Psoas muscle (tissue), 8 donors: Measurements from ENCODE around the gene SNED1. TPM values are rescaled to one million over a fixed set of nuclear protein-coding genes. Genes with fewer than 3 reads are reported as not detected.
A peak's percentile ranks its signal among the peaks of the same experiment; 100 is the strongest.
"Not testable (repeated sequence)": the region's sequence is repeated elsewhere in the genome, so short reads cannot be mapped to it uniquely, and the experiment has no call there.

Experiments used
- ATAC-seq, 4 donors: fragments of 200-7000 bp; cut with Tn5 transposase; one replicate each; pipeline ENCODE4 v1.9.1; 2020; ENCODE audit warnings: moderate library complexity in 3 of 4, mild to moderate bottlenecking in 2 of 4
- DNase-seq, 2 donors: peaks; one replicate each; pipeline ENCODE4 v3.0.0-alpha.2; 2020
- H3K27ac ChIP-seq: fragments of 200-600 bp; one replicate; pipeline ENCODE4 v1.8.0; 2022
- H3K27me3 ChIP-seq, 3 donors: fragments of 200-600 bp in 1 of 3; one replicate each; pipeline versions ENCODE4 v1.6.1 to v1.8.0; 2013 to 2022; ENCODE audit warnings: low read length in 2 of 3, mild to moderate bottlenecking in 2 of 3, moderate library complexity in 1 of 3; ENCODE audit not compliant: insufficient read depth in 3 of 3
- H3K36me3 ChIP-seq, 2 donors: fragments of 200-600 bp in 1 of 2; one replicate each; pipeline versions ENCODE4 v1.6.1 to v1.8.0; 2013 to 2022; ENCODE audit warnings: low read depth in 1 of 2, mild to moderate bottlenecking in 1 of 2, moderate library complexity in 1 of 2; ENCODE audit not compliant: insufficient read depth in 1 of 2
- H3K4me1 ChIP-seq: fragments of 200-600 bp; one replicate; pipeline ENCODE4 v1.8.0; 2022
- H3K4me3 ChIP-seq: fragments of 200-600 bp; one replicate; pipeline ENCODE4 v1.8.0; 2022; ENCODE audit warnings: mild to moderate bottlenecking
- H3K9me3 ChIP-seq: fragments of 200-600 bp; one replicate; pipeline ENCODE4 v1.8.0; 2022
- WGBS, 3 donors: extraction: QIAGEN DNeasy Blood & Tissue Kit; methylation state at CpG; one replicate each; pipeline versions ENCODE4 v1.1.6 to v1.1.7; 2013; 5-methylcytosine and 5-hydroxymethylcytosine counted together
- intact Hi-C, 2 donors: fragments of 100-400 bp; cut with DNase I; formaldehyde crosslinking; loops; one replicate each; pipeline versions ENCODE4 v1.11.0 to v1.14.2; 2022
- polyA plus RNA-seq, 3 donors: library from polyadenylated mRNA; stranded (reverse); fragments of 200-250 nt; gene quantifications; one replicate each; pipeline ENCODE4 v1.2.3, GENCODE V29; 2013
- total RNA-seq, 4 donors: library from RNA; stranded (reverse); fragmentation: NEBNext Ultra II Directional in 2 of 4; extraction: Animal tissue kit (Norgen Biotek cat#: 25700) in 2 of 4; gene quantifications; one replicate each; pipeline versions ENCODE4 v1.2.1 to v1.2.4, GENCODE V29; 2021 to 2023
- TF ChIP-seq, protein P1 (sequence below): fragments of 200-600 bp; IDR thresholded peaks from one replicate; pipeline ENCODE4 v1.8.0; 2022; ENCODE audit warnings: antibody characterized with exemption
- donor health status: healthy with polysubstance abuse.
- donor health status: DM: no; HTN: no; CAD: no; lungs with moderate emphysema.
- donor health status: Bipolar disorder and iron deficiency.
- donor health status: healthy.
- donor health status: DM: yes; HTN: yes; CAD: no.
- donor health status: DM: no; HTN: no; CAD: no.
- donor health status: DM: no; HTN: no; CAD: no.
- donor health status: DM: yes; HTN: yes; CAD: no.

The SNED1 gene
- total and polyA plus RNA-seq, 7 donors = 7.8 to 36.9 (median 9.2) TPM

DNA sequence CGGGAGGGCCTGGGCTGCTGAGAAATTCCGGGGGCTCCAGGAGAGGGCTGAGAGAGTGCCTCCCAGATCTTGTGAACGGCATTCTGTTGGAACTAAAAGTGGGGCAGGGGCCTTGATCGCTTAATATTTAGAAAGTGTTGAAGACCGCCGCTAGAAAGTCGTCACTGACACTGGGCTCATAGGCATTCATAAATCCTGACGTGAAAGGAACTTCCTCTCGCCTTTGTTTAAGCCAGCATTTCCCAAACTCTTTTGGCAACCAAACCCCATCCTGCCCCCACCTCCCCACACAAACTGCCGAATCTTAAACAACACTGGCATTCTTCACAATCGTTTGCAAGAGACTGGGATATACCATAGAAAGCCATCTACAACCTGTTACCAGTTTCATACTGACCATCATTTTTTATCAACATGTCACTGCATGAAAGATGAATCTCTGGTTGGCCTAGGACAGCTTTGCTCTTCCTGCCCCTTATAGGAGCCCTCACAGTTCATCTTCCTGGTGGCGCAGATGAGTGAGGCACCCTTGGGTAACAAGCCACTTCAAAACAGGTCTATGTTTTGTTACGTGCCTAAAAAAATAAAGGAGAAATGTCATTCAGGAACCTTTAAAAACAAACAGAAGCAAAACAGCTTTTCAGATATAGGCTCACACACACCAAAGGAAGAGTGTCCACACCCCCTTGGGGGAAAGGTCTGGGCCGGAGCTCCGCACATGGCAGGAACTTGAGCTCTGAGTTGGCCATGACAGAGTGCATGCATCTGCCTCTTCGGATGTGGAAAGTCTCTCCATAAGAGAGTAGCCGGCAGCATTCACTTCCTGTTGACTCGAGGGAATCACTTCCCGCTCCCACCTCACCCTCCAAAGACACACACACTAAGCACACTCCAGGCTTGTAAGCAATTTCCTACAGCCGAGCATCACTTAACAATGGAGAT lies 90.6 kb downstream of the SNED1 start:
- Histone ChIP-seq H3K36me3 (peaks cover 18 to 95% of the 10 kb centered on the region in 2 donors), H3K9me3 (no peaks in the 10 kb centered on the region), H3K4me1 (peaks cover 8% of the 10 kb centered on the region), H3K4me3 (no peak overlapping the region), H3K27ac (no peak overlapping the region), H3K27me3 (no peaks in the 10 kb centered on the region)
- DNase-seq (peak in 1 of 2 donors; percentile 44), ATAC-seq (no peak)
- TF ChIP-seq, protein P1, sequence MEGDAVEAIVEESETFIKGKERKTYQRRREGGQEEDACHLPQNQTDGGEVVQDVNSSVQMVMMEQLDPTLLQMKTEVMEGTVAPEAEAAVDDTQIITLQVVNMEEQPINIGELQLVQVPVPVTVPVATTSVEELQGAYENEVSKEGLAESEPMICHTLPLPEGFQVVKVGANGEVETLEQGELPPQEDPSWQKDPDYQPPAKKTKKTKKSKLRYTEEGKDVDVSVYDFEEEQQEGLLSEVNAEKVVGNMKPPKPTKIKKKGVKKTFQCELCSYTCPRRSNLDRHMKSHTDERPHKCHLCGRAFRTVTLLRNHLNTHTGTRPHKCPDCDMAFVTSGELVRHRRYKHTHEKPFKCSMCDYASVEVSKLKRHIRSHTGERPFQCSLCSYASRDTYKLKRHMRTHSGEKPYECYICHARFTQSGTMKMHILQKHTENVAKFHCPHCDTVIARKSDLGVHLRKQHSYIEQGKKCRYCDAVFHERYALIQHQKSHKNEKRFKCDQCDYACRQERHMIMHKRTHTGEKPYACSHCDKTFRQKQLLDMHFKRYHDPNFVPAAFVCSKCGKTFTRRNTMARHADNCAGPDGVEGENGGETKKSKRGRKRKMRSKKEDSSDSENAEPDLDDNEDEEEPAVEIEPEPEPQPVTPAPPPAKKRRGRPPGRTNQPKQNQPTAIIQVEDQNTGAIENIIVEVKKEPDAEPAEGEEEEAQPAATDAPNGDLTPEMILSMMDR = no peak
- intact Hi-C loops = loop anchor here in 1 of 2 donors (10.0 kb wide), 1 partner anchor 234 kb away; no protein-coding TSS in a partner anchor
- 67 to 75% (median 70%) methylated on average over 20 of the region's 20 CpGs for WGBS, 3 donors

DNA sequence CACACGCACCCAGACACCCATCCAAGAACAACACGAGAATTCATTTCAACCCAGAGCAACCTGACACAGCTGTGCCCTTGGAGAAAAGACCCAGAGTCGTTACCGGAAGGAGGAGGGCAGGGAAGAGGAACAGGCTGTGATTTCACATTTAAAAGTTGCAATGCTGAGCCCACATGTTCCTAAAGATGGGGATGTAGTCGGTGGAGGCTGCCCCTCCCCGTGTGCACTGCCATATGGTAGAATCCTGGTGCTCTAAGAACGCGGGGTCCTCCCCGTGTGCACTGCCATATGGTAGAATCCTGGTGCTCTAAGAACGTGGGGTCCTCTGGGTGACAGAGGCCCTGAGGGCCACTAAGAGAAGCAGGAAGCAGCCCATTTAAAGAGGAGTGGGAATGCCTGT lies 92.8 kb downstream of the SNED1 start:
- Histone ChIP-seq H3K9me3 (no peaks in the 10 kb centered on the region), H3K4me3 (no peak overlapping the region), H3K27me3 (no peaks in the 10 kb centered on the region), H3K27ac (peak overlapping the region; percentile 76), H3K4me1 (peaks cover 8% of the 10 kb centered on the region), H3K36me3 (peaks cover 18 to 98% of the 10 kb centered on the region in 2 donors)
- intact Hi-C loops = no loop called here
- TF ChIP-seq, protein P1 = no peak
- ATAC-seq (no peak), DNase-seq (no peak)
- 64 to 73% (median 64%) methylated on average over 10 of the region's 10 CpGs for WGBS, 3 donors

DNA sequence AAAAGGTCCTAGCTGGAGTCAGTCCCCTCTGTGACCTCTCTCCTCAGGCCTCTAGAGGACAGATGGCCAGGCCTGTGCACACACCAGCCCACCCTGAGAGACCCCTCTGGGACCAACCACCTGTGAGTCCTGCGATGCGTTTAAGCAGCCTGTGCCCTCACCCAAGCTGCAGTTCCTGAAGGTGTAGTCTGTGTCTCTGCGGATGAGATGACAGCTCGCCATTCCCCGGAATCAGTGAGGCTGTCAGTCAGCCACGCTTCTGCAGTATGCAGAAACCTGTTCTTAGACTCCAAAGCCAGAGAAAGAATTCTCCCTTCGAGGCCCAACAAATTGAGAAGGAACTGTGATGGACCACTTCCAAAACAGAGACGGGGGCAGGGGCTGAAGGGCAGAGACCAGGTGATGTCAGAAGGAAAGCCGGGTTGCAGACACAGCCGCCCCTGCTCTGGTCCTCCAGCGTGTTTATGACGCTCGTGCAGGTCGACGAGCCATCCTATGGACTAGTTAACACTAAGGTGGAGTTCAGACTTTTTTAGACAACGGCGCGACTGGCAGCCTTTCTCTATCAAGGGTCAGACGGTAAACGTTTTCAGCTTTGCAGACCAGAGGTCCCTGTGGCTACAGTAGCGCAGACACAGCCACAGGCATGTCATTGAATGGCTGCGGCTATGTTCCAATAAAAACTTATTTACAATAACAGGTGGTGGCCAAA lies 93.5 kb downstream of the SNED1 start:
- DNase-seq = peak in 1 of 2 donors; percentile 31
- H3K36me3 ChIP-seq = peaks cover 12 to 98% of the 10 kb centered on the region in 2 donors

DNA sequence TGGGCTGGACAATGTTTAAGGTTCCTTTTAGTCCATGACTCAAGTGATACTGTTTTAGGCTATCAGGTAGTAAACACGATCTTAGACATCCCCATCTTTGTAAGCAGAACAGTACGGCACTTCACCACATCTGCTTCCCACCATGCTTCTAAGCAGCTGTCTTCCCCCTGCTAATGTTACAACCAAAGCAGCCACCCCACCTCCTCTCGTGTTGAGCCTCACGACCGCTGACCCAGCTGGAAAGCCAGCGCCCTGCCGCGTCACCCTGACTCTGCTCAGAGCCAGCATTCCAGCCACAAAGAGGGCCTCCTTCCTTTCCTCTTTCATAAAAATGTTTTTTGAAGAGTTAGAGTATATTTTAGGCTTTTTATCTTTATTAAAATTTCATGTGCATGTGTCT lies 94.3 kb downstream of the SNED1 start:
- TF ChIP-seq, protein P1 = no peak
- intact Hi-C loops = no loop called here
- Histone ChIP-seq H3K4me1 (peaks cover 8% of the 10 kb centered on the region), H3K4me3 (no peak overlapping the region), H3K36me3 (peaks cover 12 to 98% of the 10 kb centered on the region in 2 donors), H3K27ac (peak overlapping the region; percentile 76), H3K9me3 (no peaks in the 10 kb centered on the region), H3K27me3 (no peaks in the 10 kb centered on the region)
- peak in 1 of 2 donors; percentile 68 for DNase-seq
- WGBS, 3 donors = 34 to 55% (median 45%) methylated on average over 8 of the region's 8 CpGs
- peak; percentile 79 to 94 (median 82) for ATAC-seq

More for the DNA sequence above, 93.5 kb downstream of the SNED1 start:
- H3K4me3 ChIP-seq = no peak overlapping the region
- TF ChIP-seq, protein P1 = no peak
- peaks cover 8% of the 10 kb centered on the region for H3K4me1 ChIP-seq
- no peak for ATAC-seq
- WGBS, 3 donors = 82 to 91% (median 85%) methylated on average over 22 of the region's 22 CpGs
- peak overlapping the region; percentile 76 for H3K27ac ChIP-seq
- H3K27me3 ChIP-seq = no peaks in the 10 kb centered on the region
- no peaks in the 10 kb centered on the region for H3K9me3 ChIP-seq
- intact Hi-C loops = no loop called here

DNA sequence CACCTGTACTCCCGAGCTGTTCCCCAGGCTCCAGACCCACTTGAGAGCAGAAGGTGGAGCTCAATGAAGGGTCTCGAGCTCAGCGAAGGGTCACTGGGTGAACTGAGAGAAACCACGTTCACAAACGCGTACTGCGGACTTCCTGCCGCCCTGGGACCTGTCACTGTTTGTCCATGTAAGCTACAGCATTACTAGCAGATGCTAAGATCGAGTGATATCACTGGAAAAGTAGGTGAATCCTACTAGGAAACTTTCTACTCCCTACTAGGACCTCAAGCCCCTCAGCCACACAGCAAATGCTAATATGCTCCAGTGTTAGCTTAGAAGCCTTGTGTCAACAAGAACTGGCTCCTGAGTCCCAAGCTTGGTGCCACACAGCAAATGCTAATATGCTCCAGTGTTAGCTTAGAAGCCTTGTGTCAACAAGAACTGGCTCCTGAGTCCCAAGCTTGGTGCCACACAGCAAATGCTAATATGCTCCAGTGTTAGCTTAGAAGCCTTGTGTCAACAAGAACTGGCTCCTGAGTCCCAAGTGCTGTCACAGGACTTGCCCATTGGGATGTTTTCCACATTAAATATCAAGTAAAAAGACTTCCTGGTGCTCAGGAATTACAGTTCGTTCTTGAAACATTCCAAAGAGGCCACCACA lies 94.8 kb downstream of the SNED1 start:
- intact Hi-C loops, H3K4me3 ChIP-seq, DNase-seq, H3K27me3 ChIP-seq, ATAC-seq, H3K4me1 ChIP-seq, H3K9me3 ChIP-seq: not testable (repeated sequence)
- WGBS, 3 donors = 75 to 86% (median 78%) methylated on average over 10 of the region's 10 CpGs
- H3K27ac ChIP-seq = peak overlapping the region; percentile 76
- H3K36me3 ChIP-seq = peaks cover 10 to 96% of the 10 kb centered on the region in 2 donors
